Upper lobe of left lung (tissue), 4 donors: ENCODE data around the gene MDFI.

Experiments used
- CTCF ChIP-seq, 6 experiments: fragments of 450-650 bp in 4 of 6; fragments of 200-600 bp in 2 of 6; sonication (generic) in 2 of 6; IDR thresholded peaks; one replicate each; pipeline ENCODE4 v1.5.1; 2016 to 2019; ENCODE audit warnings: antibody characterized with exemption in 6 of 6
- EP300 ChIP-seq, 4 donors: sonication (generic); formaldehyde crosslinking; IDR thresholded peaks; one replicate each; pipeline ENCODE4 v1.5.1; 2017; ENCODE audit warnings: antibody characterized with exemption in 4 of 4, control low read depth in 2 of 4
- POLR2AphosphoS5 ChIP-seq, 2 donors: sonication (generic); formaldehyde crosslinking; IDR thresholded peaks; one replicate each; pipeline ENCODE4 v1.5.1; 2017; ENCODE audit warnings: antibody characterized with exemption in 2 of 2

GRCh38 chr6:41642090-41642959, 4.1 kb downstream of the MDFI start:
- no peak for TF ChIP-seq CTCF (IDR thresholded peaks at IDR 0.05)
- no peak for TF ChIP-seq EP300 (IDR thresholded peaks at IDR 0.05)
- TF ChIP-seq POLR2AphosphoS5 (IDR thresholded peaks at IDR 0.05): no peak
